K562 (cell line): Measurements from ENCODE around the gene IMMP2L. TPM values are rescaled to one million over a fixed set of nuclear protein-coding genes. Genes with fewer than 3 reads are reported as not detected.

Source experiments
- ATAC-seq: fragments of 200-7000 bp; cut with Tn5 transposase; 3 replicates; pipeline ENCODE4 v1.9.1; 2020; ENCODE audit warnings: moderate library complexity
- BruUV-seq: library from RNA; stranded (reverse); fragments of 400-500 nt; replicated peaks from 2 replicates; lab custom pipeline; 2021; lab: Mats Ljungman, UMichigan
- CTCF ChIA-PET: fragments of 300-600 bp; formaldehyde crosslinking; extraction: SDS; loops from one replicate; lab custom pipeline; 2021; ENCODE audit warnings: low intra/inter-chr PET ratio; lab: Yijun Ruan, JAX
- POLR2A ChIA-PET: fragments of 300-600, 350-650 bp; sonication (Branson Sonifier 250); formaldehyde crosslinking; extraction: SDS; loops from one replicate; lab custom pipeline; 2021; ENCODE audit warnings: antibody characterized with exemption, inconsistent platforms; lab: Yijun Ruan, JAX
- DNase-seq, 4 experiments: peaks; one replicate each; pipeline versions ENCODE4 v3.0.0 to v3.0.0-alpha.2; 2011 to 2018; ENCODE audit warnings: low spot score in 3 of 4, mixed read lengths in 3 of 4; ENCODE audit errors: extremely low read depth in 1 of 4
- FAIRE-seq: peaks from 2 replicates; lab custom pipeline; 2011; peaks lifted over from hg19 to GRCh38; lab: Jason Lieb, UNC
- H2AFZ ChIP-seq: 2 replicates; pipeline ENCODE4 v1.6.0; 2011; ENCODE audit warnings: low read depth, low read length, control low read depth, inconsistent platforms
- H3K27ac ChIP-seq: fragments of 200-600 bp; 3 replicates; pipeline ENCODE4 v1.8.0; 2011; ENCODE audit warnings: low read depth, mild to moderate bottlenecking, control low read depth, inconsistent platforms, low read length, moderate library complexity, mixed read lengths; ENCODE audit errors: extremely low read depth
- H3K27me3 ChIP-seq, 2 experiments: fragments of 300-600 bp in 1 of 2; 2 replicates in 1 of 2; 3 replicates in 1 of 2; pipeline versions ENCODE4 v1.6.0 to v1.8.0; 2011; ENCODE audit warnings: inconsistent platforms in 2 of 2, low read length in 2 of 2, mild to moderate bottlenecking in 1 of 2, mixed read lengths in 1 of 2, moderate library complexity in 1 of 2; ENCODE audit not compliant: control insufficient read depth in 2 of 2, insufficient read depth in 2 of 2
- H3K36me3 ChIP-seq: fragments of 300-600 bp; 3 replicates; pipeline ENCODE4 v1.8.0; 2011; ENCODE audit warnings: mild to moderate bottlenecking, low read length, inconsistent platforms; ENCODE audit not compliant: control insufficient read depth, insufficient read depth
- H3K4me1 ChIP-seq, 2 experiments: fragments of 200-600 bp in 1 of 2; replicated peaks in 1 of 2; 2 replicates in 1 of 2; 3 replicates in 1 of 2; pipeline versions ENCODE4 v1.5.1 to v1.8.0; 2011; ENCODE audit warnings: inconsistent platforms in 2 of 2, low read length in 2 of 2, mild to moderate bottlenecking in 1 of 2, mixed read lengths in 1 of 2, moderate library complexity in 1 of 2; ENCODE audit not compliant: control insufficient read depth in 2 of 2, insufficient read depth in 2 of 2
- H3K4me2 ChIP-seq: 2 replicates; pipeline ENCODE4 v1.6.1; 2011; ENCODE audit warnings: low read length, control low read depth, inconsistent platforms, mixed read lengths; ENCODE audit not compliant: insufficient read depth
- H3K4me3 ChIP-seq: fragments of 200-600 bp; sonication (generic), shearing (Covaris generic); 2 replicates; pipeline ENCODE4 v1.5.1; 2016; ENCODE audit warnings: control low read depth, inconsistent platforms
- H3K79me2 ChIP-seq: fragments of 200-600 bp; 3 replicates; pipeline ENCODE4 v1.8.0; 2011; ENCODE audit warnings: low read length, inconsistent platforms; ENCODE audit not compliant: control insufficient read depth, insufficient read depth
- H3K9ac ChIP-seq, 2 experiments: 2 replicates each; pipeline versions ENCODE4 v1.6.0 to v1.6.1; 2011; ENCODE audit warnings: low read depth in 2 of 2, low read length in 2 of 2, control low read depth in 1 of 2, inconsistent platforms in 1 of 2, mild to moderate bottlenecking in 1 of 2, mixed read lengths in 1 of 2; ENCODE audit not compliant: insufficient read depth in 1 of 2
- H3K9me1 ChIP-seq: one replicate; pipeline ENCODE4 v1.6.0; 2011; ENCODE audit warnings: inconsistent platforms, mild to moderate bottlenecking, low read length, moderate library complexity; ENCODE audit not compliant: control insufficient read depth, insufficient read depth
- H3K9me3 ChIP-seq: replicated peaks from 2 replicates; pipeline ENCODE4 v1.5.1; 2011; ENCODE audit warnings: low read depth, low read length, inconsistent platforms; ENCODE audit not compliant: control insufficient read depth, insufficient read depth
- H4K20me1 ChIP-seq: replicated peaks from 2 replicates; pipeline ENCODE4 v1.6.1; 2011; ENCODE audit warnings: low read length, inconsistent platforms, mixed read lengths; ENCODE audit not compliant: control insufficient read depth, insufficient read depth
- ATF2 ChIP-seq: sonication (generic); formaldehyde crosslinking; IDR thresholded peaks from 2 replicates; pipeline ENCODE4 v1.8.1; 2022; ENCODE audit warnings: missing genetic modification reagents
- BRD4 ChIP-seq: fragments of 200-600 bp; sonication (generic); IDR thresholded peaks from 2 replicates; pipeline ENCODE4 v1.6.1; 2017; ENCODE audit warnings: inconsistent platforms
- CHAMP1 ChIP-seq: fragments of 450-650 bp; IDR thresholded peaks from 2 replicates; pipeline ENCODE4 v1.6.1; 2016; ENCODE audit warnings: mild to moderate bottlenecking
- CSDE1 ChIP-seq, 2 experiments: fragments of 450-650 bp; IDR thresholded peaks; 2 replicates each; pipeline ENCODE4 v1.6.1; 2016; ENCODE audit warnings: mild to moderate bottlenecking in 1 of 2
- DIDO1 ChIP-seq: fragments of 450-650 bp; IDR thresholded peaks from 2 replicates; pipeline ENCODE4 v1.6.1; 2016; ENCODE audit warnings: low read depth, missing biosample characterization, missing genetic modification characterization
- MAFK ChIP-seq: IDR thresholded peaks from 2 replicates; pipeline ENCODE4 v1.6.1; 2011; ENCODE audit warnings: low read length, improper control_type of control experiment
- PHB ChIP-seq: fragments of 250-450 bp; sonication (Bioruptor Pico); IDR thresholded peaks from 2 replicates; pipeline ENCODE4 v1.5.0; 2021
- RFX7 ChIP-seq: fragments of 250-450 bp; sonication (Bioruptor Pico); IDR thresholded peaks from 2 replicates; pipeline ENCODE4 v1.5.1; 2021; ENCODE audit warnings: mild to moderate bottlenecking
- TOE1 ChIP-seq, 2 experiments: fragments of 450-650 bp in 1 of 2; sonication (generic) in 1 of 2; formaldehyde crosslinking in 1 of 2; IDR thresholded peaks; 2 replicates each; pipeline versions ENCODE4 v1.7.1 to v1.8.0; 2016 to 2022; ENCODE audit warnings: borderline replicate concordance in 2 of 2, mild to moderate bottlenecking in 2 of 2, antibody characterized with exemption in 1 of 2, inconsistent platforms in 1 of 2, low read depth in 1 of 2, missing genetic modification reagents in 1 of 2, moderate library complexity in 1 of 2
- XRCC3 ChIP-seq: fragments of 450-650 bp; IDR thresholded peaks from 2 replicates; pipeline ENCODE4 v1.6.1; 2017; ENCODE audit warnings: mild to moderate bottlenecking, moderate library complexity
- ZNF274 ChIP-seq: IDR thresholded peaks from 2 replicates; pipeline ENCODE4 v1.6.1; 2011; ENCODE audit warnings: low read depth, mild to moderate bottlenecking, low read length, moderate library complexity, borderline replicate concordance
- ZNF444 ChIP-seq: fragments of 250-450 bp; sonication (Bioruptor Pico); IDR thresholded peaks from 2 replicates; pipeline ENCODE4 v1.4.0; 2020; ENCODE audit warnings: mild to moderate bottlenecking, moderate library complexity
- ZNF512 ChIP-seq: IDR thresholded peaks from 2 replicates; pipeline ENCODE4 v1.6.1; 2016; ENCODE audit warnings: missing genetic modification characterization, missing compliant biosample characterization
- ZNF766 ChIP-seq: fragments of 200-800 bp; sonication (Bioruptor generic); conservative IDR thresholded peaks from 2 replicates; pipeline ENCODE4 v1.6.1; 2016; ENCODE audit warnings: missing genetic modification characterization, missing compliant biosample characterization
- WGBS: fragments of 100-300 bp; shearing (Covaris generic); methylation state at CpG from one replicate; pipeline ENCODE4 v1.1.6; 2016; ENCODE audit warnings: low coverage, mixed read lengths; ENCODE audit not compliant: insufficient coverage; ENCODE audit errors: missing lambda C conversion rate; 5-methylcytosine and 5-hydroxymethylcytosine counted together
- in situ Hi-C: fragments of 300-500 bp; cut with MboI; formaldehyde crosslinking; loops from 4 replicates; pipeline ENCODE4 v1.15.0; 2018; ENCODE audit warnings: inconsistent platforms, mixed read lengths
- intact Hi-C: fragments of 100-400 bp; cut with micrococcal nuclease; formaldehyde crosslinking; loops from 2 replicates; pipeline ENCODE4 v1.14.2; 2022
- polyA plus RNA-seq, 8 experiments: library from polyadenylated mRNA; depleted of rRNA in 4 of 8; stranded (reverse) in 5 of 8; unstranded in 3 of 8; fragments of >200 nt; fragmentation: Nextera tagmentation in 2 of 8; fragmentation: Illumina TruSeq in 1 of 8; extraction: Ambion mirVana in 2 of 8; extraction: Trizol in 1 of 8; gene quantifications; 2 replicates each; pipeline versions ENCODE4 v1.2.1 to v1.2.3, GENCODE V29; 2011 to 2014; ENCODE audit warnings: inconsistent platforms in 1 of 8, missing spikeins in 1 of 8
- total RNA-seq, 7 experiments: library from RNA; depleted of rRNA in 6 of 7; stranded (reverse); fragments of >200 nt in 6 of 7; fragmentation: Illumina TruSeq in 2 of 7; extraction: Trizol in 2 of 7; gene quantifications; 2 replicates each; pipeline versions ENCODE4 v1.2.1 to v1.2.3, GENCODE V29; 2011 to 2021; ENCODE audit warnings: low replicate concordance in 1 of 7

The IMMP2L gene
- total and polyA plus RNA-seq, 9 of the 15 experiments (the other 6 are each of a cell fraction or from before 2014, with no cell fraction given): 29.7 to 116 (median 53.0) TPM

- 75% methylated on average over 1 of the region's 1 CpG for WGBS
- no peak for TF ChIP-seq ZNF444 (CRISPR knock-in tag)
- TF ChIP-seq MAFK: no peak
- TF ChIP-seq ZNF274: no peak
- no peak for TF ChIP-seq CSDE1 (IDR thresholded peaks at IDR 0.05)
- no peak for TF ChIP-seq ZNF512 (tag)
- no peak for TF ChIP-seq RFX7 (CRISPR knock-in tag)
- no peak for TF ChIP-seq DIDO1 (tag)
- TF ChIP-seq TOE1 (IDR thresholded peaks at IDR 0.05; ENCODE audit: borderline replicate concordance): no peak
- TF ChIP-seq TOE1 (CRISPR knock-in tag; IDR thresholded peaks at IDR 0.05; ENCODE audit: borderline replicate concordance, low read depth): no peak
- no peak for TF ChIP-seq ATF2 (CRISPR knock-in tag)
- no peak for TF ChIP-seq ZNF766
- no peak for TF ChIP-seq XRCC3
- no peak for TF ChIP-seq PHB (CRISPR knock-in tag)
- TF ChIP-seq CHAMP1: no peak
- TF ChIP-seq BRD4: no peak
Observed at GRCh38 chr7:111164442-111164841, 397.9 kb downstream of the IMMP2L start.

More at GRCh38 chr7:111164442-111164841, 397.9 kb downstream of the IMMP2L start:
- Histone ChIP-seq H2AFZ (no peak overlapping the region), H4K20me1 (no peaks in the 10 kb centered on the region), H3K27me3 (no peaks in the 10 kb centered on the region), H3K9me1 (no peaks in the 10 kb centered on the region), H3K4me3 (no peak overlapping the region), H3K4me1 (no peaks in the 10 kb centered on the region), H3K4me2 (no peak overlapping the region), H3K9me3 (no peaks in the 10 kb centered on the region), H3K9ac (no peak overlapping the region), H3K79me2 (no peaks in the 10 kb centered on the region), H3K27ac (no peak overlapping the region), H3K36me3 (no peaks in the 10 kb centered on the region)
- FAIRE-seq (no peak), DNase-seq (no peak), ATAC-seq (no peak; the same call in 1 of the 3 replicates)
- no TSS peak for BruUV-seq
- in situ Hi-C loops (no loop called here), intact Hi-C loops (no loop called here)
- CTCF ChIA-PET: no interaction called here
- POLR2A ChIA-PET: interaction anchor here (0.8 to 2.3 kb wide), 5 partner anchors 8 to 97 kb away, joined by 3 to 14 read pairs (median 3); no protein-coding TSS in a partner anchor
